Measurements from ENCODE around the gene OR5K4.

The OR5K4 gene, protein sequence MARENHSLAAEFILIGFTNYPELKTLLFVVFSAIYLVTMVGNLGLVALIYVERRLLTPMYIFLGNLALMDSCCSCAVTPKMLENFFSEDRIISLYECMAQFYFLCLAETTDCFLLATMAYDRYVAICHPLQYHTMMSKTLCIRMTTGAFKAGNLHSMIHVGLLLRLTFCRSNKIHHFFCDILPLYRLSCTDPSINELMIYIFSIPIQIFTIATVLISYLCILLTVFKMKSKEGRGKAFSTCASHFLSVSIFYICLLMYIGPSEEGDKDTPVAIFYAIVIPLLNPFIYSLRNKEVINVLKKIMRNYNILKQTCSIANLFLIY
- total RNA-seq = 0 reads per million in 4 experiments

DNA sequence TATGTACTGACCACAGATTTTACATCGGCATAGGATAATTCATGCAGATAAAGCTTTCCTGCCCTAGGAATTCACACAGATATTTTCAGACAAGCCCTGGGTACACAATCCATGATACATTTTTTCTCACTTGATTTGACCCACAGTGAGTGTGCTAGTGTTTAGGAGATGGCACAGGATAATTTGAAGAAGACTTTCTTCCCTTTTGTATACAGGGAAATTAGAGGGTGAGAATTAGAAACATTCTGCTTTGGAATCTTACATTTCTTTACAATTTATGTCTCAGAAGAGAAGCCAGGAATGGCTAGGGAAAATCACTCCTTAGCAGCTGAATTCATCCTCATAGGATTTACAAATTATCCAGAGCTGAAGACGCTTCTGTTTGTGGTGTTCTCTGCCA is at the start of gene OR5K4:
OR5K4 (plus strand) TSS at position 301 of the 400 bp plus-strand sequence; CDS start at position 301, 0 bp downstream.
- no peak for DNase-seq

DNA sequence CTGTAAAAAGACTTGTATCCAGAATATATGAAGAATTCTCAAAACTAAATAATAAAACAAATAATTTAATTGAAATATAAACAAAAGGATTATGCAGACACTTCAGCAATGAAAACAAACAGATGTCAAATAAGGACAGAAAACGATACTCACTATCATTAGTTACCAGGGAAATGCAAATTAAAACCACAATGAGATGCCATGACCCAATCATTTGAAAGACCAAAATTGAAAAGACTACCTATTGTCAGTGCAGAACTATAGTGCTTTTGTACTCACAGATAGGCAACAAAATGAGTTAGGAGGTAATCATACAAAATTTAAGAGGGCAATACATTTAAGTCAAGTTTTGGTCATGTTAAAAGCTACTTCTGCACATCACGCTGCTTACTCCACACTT is 31.6 kb upstream of the OR5K4 start:
- no peak for DNase-seq

DNA sequence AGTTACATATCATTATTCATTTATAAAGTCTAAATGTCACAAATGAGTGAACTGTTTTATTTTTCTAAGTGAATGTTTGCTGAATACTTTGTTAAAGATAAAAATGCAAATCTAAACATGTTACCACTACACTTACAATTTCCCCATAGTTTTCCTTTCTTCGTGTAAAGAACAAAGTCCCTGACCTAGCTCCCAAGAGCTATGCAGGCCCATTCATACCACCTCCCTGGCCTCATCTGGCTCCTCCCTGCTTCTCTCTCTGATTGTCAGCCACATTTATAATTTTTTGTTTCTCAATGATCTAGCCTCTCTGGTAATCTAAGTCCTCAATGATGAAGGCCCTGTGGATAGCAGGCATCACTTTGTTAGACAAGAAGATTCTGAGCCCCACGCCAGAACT is 31.0 kb upstream of the OR5K4 start:
- DNase-seq = no peak

DNA sequence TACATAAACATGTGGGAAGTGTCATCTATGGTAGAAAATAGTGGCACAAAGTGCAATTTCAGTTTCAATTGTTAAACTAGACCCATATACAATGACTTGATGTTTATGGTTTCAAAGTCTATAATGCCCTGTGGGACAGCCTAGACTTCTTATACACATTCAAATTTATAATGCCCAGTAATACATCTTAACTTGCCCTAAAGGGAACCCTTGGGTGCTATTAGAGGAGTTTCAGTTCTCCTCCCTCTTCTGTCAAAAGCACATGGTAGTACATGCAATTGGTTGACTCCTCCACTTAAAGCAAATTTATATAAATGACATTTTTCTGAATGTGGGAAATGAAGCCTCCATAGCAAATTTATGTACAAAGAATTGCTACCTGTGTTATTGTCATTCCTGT is 30.2 kb upstream of the OR5K4 start:
- DNase-seq = no peak

DNA sequence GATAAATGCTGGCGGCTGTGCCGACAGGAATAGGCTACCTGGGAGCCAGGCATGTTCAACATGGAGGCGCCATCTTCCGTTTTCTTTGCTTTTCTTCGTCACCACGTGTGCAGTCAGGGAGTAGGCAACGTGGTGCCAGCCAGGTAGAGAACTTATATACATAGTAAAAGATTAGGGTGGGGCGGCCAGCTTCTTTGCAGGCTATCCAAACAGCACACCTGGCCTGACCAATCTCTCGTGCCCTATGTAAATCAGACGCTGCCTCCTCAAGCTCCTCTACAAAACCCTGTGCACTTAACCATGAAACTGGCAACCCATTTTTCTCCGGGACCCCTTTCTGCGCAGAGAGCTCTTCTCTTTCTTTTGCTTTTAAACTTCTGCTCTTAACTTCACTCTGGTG is 28.6 kb upstream of the OR5K4 start:
- no peak for DNase-seq

DNA sequence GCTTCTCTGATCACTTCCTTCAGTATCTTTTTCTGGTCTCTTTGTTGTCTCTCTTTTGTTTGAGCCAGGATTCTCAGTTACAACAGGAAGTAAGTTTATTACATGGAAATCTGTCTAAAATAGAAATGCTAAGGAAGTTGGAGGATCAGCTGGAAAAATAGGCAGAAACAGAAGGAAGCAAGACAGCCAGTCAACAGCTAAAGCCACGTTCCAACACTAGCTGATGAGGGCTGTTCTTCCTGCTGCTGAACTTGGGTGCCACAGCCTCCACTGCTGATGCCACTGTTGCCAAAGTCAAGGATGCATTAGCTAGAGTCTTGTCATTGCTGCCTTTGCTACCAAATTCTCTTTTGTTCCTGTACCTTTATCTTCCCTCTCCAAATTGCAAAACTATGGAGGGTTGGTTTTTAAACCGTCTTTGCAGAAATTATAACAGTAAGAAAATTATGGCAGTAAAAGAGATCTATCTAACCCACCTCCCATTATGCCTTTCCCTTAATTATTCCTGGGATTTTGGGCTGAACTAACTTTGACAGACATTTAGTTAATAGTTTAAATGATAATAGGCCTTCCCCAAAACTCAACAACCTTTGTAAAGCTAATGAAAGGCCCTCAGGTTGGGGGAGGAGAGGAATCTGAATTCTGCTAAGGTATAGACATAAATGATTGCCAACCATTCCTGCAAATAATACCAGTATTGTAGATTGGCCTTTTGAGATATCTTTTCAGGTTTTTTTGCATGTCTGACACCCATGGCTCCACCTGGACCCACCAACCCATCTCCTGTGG is 27.4 kb upstream of the OR5K4 start:
- no peak for DNase-seq

DNA sequence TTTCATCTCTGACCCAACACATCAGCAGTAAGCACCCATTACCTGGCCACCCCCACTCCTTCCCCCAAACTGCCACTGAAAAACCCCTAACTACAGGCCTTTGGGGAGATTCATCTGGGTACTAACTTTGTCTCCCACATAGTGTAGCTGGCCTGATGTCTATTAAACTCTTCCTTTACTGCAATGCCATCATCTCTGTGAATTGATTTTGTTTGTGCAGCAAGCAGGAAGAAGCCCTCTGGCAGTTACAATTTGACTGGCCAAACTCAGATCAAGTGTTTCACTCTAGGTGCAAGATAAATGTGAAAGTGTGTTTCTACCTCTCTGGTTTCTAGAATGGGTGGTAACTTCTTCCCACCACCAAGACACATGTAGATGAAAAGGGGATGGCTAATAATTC is 26.7 kb upstream of the OR5K4 start:
- no peak for DNase-seq

DNA sequence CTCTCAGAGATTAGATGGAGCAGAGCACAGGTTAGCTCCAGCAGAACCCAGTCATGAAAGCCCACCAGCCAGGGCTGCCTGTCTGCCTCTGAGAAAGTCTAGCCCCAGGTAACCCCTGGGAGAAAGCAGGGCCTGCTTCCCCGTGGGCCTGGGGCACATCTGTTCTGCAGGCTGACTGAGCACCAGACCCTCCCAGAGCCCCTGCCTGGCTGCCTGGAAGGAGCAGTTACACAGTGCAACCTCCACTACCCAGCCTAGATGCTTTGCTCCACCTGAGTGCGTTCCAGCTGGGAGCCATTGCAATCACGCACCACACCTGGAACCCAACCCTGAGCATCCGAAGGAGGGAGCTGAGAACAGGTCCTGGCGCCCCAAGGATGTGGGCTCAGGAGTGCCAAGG is 24.7 kb upstream of the OR5K4 start:
- DNase-seq = no peak

DNA sequence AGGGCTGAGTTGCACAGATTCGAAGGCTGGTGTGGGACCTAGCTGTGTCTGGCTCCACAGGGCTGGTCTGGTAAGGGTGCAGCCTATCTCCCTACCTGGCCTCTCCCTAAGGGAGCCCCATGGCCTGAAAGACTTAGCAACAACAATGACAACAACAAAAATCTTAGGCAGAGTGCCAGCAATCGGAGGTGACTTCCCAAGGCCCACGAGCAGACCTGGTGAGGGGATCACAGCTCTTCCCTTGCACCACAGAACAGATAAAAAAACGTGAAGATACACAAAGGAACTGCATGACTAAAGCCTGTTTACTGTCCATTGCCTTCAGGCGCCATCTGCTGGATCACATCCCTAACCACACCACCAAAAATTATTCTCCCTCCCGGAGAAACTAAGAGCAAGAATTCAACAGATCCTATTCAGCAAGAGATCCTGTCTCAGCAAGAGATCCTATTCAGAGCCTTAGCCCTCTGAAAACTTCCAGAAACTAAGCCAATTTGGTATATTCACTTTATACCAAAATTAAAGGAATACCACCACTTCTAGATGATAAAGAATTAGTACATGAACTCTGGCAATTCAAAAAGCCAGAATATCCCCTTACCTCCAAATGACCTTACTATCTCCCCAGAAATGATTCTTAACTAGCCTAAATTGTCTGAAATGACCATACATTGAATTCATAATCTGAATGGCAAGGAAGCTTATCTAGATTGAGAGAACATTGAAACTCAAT is 24.1 kb upstream of the OR5K4 start:
- peak; percentile 1 for DNase-seq

DNA sequence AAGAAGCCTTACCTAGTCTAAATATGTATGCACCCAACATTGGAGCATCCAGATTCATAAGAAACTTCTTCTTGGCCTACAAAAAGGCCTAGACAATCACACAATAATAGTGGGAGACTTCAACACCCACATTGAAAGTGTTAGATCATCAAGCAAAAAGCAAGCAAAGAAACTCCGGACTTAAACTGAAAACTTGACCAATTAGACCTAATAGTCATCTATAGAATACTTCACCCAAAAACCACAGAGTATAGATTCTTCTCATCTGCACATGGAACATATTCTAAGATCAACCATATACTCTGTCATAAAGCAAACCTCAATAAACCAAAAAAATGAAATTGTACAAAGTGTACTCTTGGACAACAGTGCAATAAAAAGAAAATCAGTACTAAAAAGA is 22.3 kb upstream of the OR5K4 start:
- no peak for DNase-seq

DNA sequence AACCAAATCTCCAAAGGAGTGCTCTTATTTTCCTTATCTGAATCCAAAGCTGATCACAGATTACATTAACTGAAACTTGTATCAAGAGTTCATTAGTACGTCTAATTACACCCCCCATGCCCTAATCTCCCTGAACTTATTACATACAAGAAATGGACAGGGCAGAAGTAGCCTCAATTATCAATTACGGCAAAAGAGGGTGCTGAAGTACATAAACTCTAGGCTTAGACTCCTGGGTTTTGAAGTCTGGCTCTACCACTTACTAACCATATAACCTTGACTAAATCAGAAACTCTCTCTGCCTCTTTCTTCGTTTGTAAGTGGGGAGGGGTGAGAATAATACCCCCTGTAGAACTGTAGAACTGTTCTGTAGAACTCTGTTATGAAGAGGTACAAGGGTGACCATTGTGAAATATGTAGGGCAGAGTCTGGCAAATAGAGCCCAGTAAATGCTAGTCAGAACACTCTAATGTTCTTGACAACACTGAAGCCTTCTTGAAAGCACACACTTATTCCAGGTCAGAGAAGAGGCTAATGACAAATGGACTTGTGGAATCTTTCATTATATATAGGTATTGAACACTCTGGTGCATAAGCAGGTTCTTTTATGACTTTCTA is 19.6 kb upstream of the OR5K4 start:
- no peak for DNase-seq

DNA sequence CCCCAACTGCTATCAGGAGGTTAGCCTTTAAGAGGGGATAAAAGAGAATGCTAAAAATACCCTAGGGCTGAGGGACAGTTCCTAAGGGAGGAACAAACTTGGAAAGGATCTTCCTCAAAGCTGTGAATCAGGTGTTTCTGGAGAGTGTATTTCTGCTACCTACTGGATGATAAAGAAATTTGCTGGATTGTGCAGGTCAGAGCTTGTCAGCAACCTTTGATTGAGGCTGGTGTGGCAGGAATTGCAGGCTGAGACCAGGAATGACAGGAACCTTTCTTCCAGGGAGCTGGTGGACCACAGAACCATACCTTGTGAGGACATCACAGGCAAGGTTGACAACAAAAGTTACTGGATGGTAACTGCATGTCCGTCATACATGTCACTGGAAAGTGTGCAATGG is 14.6 kb upstream of the OR5K4 start:
- DNase-seq = no peak

DNA sequence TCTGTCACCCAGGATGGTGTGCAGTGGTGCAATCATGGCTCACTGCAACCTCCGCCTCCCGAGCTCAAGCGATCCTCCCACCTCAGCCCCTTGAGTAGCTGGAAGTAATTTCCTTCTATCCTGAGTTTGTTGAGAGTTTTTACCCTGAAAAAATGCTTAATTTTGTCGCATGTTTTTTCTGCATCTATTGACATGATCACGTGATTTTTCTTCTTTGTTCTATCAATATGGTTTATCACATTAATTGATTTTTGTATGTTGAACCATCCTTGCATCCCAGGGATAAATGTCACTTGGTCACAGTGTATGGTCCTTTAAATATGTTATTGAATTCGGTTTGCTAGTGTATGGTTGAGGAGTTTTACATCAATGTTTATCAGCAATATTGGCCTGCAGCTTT is 11.9 kb upstream of the OR5K4 start:
- no peak for DNase-seq

DNA sequence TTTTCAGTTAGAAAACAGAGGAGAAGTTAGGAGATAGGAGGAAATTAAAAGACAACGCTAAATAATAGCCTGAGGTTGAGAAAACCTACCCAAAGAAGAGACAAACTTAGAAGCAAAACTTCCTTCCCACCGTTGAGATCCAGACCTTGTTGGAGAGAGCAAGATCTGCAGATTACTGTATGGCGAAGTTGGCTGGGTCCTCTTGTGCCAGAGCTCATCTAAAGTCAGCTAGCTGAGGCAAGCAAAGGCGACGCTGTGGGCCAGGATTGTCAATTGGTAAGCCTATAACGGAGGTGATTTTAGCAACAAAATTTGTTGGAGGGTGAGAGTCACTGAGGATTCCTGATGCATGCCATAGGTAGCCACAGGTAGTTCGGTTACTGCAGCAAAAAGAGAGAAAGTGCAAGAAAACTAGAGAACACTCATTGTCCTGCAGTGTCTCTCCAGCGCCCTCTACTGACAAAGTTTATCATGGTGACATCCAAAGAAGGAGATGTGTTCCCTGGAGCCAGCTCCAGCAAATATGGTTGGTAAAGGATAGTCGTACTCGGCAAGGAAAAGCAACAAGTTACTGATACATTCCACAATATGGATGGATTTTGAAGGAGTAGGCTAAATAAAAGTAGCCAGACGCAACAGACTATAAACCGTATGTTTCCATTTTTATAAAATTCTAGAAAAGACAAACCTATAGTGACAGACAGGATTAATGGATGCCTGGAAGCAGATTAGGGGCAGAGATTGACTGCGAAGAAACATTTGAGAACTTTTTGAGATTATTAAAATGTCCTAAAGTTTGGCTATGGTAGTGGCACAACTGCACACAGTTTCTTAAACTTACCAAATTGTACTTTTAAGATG is 9.8 kb upstream of the OR5K4 start:
- no peak for DNase-seq

DNA sequence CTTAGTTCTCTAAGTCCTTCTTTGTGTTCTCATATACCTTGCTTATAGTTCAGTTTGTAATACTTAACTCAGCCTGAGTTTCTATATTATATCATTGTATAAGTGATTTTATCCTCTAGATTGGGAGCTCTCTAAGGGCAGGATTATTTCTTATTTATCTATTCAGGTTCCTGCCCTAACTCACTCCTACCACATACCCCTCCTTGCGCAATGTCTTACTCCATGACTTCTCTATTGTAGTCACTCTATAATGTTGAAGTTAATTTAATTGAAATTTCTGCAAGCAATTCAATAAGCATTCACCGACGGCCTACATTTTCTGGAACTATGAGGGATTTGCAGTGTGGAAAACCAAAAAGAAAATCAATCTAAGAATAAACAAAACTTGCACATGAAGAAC is 3.6 kb upstream of the OR5K4 start:
- no peak for DNase-seq

DNA sequence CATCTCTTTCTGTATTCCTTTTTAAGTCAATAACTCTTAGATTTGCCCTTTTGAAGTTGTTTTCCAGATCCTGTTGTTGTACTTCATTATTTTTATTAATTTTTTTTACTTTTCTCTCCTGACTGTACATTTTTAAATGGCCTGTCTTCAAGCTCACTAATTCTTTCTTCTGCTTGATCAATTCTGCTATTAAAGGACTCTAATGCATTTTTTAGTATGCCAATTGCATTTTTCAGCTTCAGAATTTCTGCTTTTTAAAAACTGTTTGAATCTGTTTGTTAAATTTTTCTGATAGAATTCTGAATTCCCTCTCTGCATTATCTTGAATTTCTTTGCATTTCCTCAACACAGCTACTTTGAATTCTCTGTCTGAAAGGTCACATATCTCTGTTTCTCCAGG is 5.6 kb downstream of the OR5K4 start:
- DNase-seq = no peak

DNA sequence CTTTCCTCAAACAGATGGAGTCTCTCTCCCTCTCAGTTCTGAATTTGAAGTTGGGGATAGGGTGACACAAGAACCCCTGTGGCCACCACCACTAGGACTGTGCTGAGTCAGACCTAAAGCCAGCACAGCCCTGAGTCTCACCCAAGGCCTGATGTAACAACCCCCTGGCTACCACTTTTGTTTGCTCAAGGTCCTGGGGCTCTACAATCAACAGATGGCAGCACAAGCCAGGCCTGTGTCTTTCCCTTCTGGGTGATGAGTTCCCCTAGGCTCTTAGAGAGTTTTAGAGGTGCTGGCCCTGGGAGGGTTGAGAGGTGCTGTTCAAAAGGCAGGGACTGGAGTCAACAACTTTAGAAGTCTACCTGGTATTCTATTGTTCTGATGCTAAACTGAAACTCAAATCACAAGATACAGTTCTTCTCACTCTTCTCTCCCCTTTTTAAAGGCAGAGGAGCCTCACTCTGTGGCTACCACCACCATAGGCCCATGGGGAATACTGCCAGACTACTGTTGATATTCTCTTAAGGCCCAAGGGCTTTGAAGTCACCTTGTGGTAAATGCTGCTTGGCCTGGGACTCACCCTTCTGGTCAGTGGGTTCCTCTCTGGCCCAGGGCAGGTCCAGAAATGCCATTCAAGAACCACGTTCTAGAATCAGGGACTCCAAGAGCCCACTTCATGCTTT is 6.5 kb downstream of the OR5K4 start:
- no peak for DNase-seq

DNA sequence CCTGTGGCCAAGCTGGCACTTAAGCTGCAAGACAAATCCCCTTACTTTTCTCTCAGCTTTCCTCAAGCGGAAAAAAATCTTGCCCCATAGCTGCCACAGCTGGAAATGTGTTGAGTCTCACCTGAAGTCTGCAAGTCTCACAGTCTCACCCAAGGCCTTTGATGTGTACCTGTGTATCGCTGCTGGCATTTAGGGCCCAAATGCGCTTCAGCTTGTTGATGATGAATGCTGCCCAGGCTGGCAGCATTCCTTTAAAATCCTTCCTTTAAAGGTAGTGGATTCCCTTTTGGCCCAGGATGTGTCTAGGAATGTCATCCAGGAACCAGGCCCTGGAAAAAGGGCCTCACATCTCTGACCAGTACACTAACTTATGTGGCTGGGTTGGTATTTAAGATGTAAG is 7.0 kb downstream of the OR5K4 start:
- no peak for DNase-seq

DNA sequence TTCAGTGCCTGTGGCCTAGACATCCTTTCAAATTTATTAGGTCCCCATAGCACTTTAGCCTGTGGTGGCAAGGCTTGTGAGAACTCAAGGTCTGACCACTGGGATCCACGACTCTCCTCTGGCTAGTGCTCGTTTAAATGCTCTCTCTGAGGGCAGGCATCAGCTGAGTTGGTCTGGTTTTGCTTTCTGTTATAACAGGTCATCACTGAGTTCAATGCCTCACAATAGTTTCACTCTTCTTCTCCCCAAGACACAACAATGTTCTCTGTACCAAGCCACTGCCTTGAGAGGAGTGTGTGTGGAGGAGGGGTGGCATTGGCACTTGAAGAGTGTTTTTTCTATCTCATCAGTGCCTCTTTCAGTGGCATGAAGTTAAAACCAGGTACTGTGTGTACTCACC is 7.6 kb downstream of the OR5K4 start:
- no peak for DNase-seq

DNA sequence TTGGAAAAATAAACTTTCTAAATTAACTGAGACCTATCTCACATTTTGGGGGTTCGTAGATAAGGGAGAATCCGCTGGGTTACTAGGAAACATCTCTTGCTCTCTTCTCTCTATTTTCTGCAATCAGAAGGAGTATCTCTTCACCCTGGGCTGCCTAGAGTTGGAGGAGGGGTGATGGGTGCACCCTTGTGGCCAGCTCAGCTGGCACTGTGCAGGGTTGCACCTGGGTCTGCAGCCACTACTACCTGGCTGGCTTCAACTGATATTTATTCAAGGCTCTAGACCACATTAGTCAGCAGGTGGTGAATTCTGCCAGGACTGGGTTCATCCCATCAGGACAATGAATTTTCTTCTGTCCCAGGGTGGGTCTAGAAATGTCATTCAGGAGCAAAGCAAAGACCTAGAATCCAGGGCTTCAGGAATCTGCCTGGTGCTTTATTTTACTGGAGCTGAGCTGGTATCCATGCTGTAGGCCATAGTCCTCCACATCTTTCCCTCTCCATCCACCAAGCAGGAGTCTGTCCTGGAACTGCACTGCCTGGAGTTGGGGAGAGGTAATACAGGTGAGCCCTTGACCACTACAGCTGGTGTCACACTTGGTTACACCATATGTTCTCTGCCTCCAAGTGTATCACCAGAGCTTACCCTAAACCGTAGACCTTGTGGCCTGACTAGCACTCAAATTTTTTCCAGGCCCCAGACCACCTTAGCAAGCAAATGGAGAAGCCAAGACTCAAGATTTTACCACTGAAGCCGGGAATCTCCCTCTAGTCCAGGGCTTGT is 14.0 kb downstream of the OR5K4 start:
- DNase-seq = no peak

DNA sequence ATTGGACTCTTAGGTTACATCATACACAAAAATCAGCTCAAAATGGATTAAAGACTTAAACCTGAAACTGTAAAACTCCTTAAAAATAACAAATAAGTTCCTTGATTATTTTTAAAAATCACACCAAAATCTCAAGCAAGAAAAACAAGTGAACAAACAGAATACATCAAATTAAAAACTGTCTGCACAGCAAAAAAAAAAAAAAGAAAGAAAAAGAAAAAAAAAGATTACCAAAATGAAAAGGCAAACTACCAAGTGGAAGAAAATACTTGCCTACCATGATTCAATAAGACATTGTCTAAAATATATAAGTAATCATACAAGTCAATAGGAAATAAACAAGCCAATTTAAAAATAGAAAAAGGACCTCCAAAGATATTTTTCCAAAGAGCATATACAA is 17.5 kb downstream of the OR5K4 start:
- no peak for DNase-seq
